Myocyte (in vitro differentiated cells): ENCODE results near the gene MITF. TPM values are rescaled to one million over a fixed set of nuclear protein-coding genes. Genes with fewer than 3 reads are reported as not detected.

Experiments
- DNase-seq: peaks from one replicate; pipeline ENCODE4 v3.0.0-alpha.2; 2012; ENCODE audit warnings: low read depth
- total RNA-seq: library from RNA; depleted of rRNA; stranded (reverse); fragments of >200 nt; gene quantifications from 2 replicates; pipeline ENCODE4 v1.2.3, GENCODE V29; 2014

Gene MITF
- total RNA-seq, 1 donor from 2014 or later: 17.7 TPM

- DNase-seq: no peak
Measured at GRCh38 chr3:69868841-69869420, 129.7 kb downstream of the MITF start.

GRCh38 chr3:69869643-69870042 is 130.4 kb downstream of the MITF start:
- DNase-seq: no peak

GRCh38 chr3:69871251-69871650 is 132.0 kb downstream of the MITF start:
- DNase-seq: peak; percentile 39

- DNase-seq: no peak
Measured at GRCh38 chr3:69871868-69872267, 132.6 kb downstream of the MITF start.

- DNase-seq: no peak
Measured at GRCh38 chr3:69872783-69873378, 133.6 kb downstream of the MITF start.

- no peak for DNase-seq
Measured at GRCh38 chr3:69876073-69876472, 136.8 kb downstream of the MITF start.

GRCh38 chr3:69878254-69878653 is 139.0 kb downstream of the MITF start:
- no peak for DNase-seq

- DNase-seq: no peak
Measured at GRCh38 chr3:69879051-69879450, 139.8 kb downstream of the MITF start.

GRCh38 chr3:69880069-69880640 is 140.9 kb downstream of the MITF start:
- no peak for DNase-seq

- DNase-seq: no peak
Measured at GRCh38 chr3:69881051-69881450, 141.8 kb downstream of the MITF start.

GRCh38 chr3:69881756-69882428 is 142.6 kb downstream of the MITF start:
- no peak for DNase-seq

GRCh38 chr3:69882560-69882959 is 143.3 kb downstream of the MITF start:
- no peak for DNase-seq

- no peak for DNase-seq
Measured at GRCh38 chr3:69888040-69888942, 149.0 kb downstream of the MITF start.

- no peak for DNase-seq
Measured at GRCh38 chr3:69888943-69889315, 149.7 kb downstream of the MITF start.

- peak; percentile 8 for DNase-seq
Measured at GRCh38 chr3:69890084-69890483, 150.8 kb downstream of the MITF start.

- no peak for DNase-seq
Measured at GRCh38 chr3:69890691-69891090, 151.4 kb downstream of the MITF start.

GRCh38 chr3:69892706-69893105 is 153.4 kb downstream of the MITF start:
- DNase-seq: no peak

- DNase-seq: no peak
Measured at GRCh38 chr3:69893274-69893673, 154.0 kb downstream of the MITF start.

GRCh38 chr3:69896095-69896494 is 156.8 kb downstream of the MITF start:
- DNase-seq: no peak

- DNase-seq: no peak
Measured at GRCh38 chr3:69900331-69900730, 161.1 kb downstream of the MITF start.

- no peak for DNase-seq
Measured at GRCh38 chr3:69901802-69902201, 162.5 kb downstream of the MITF start.

GRCh38 chr3:69902386-69902785 is 163.1 kb downstream of the MITF start:
- DNase-seq: no peak
